ENCODE results near the gene ANKRD34B.

ANKRD34B gene

GRCh38 chr5:80569961-80570786, at the start of gene ANKRD34B:
TSS of gene ANKRD34B (minus strand) at chr5:80570280. CDS start at chr5:80560019, 10,261 bp downstream.
- no peak for DNase-seq (ENCODE audit: insufficient read length, low spot score)
- FAIRE-seq = no peak
- no peak for TF ChIP-seq POLR2A (IDR thresholded peaks at IDR 0.05; ENCODE audit: low read depth, low read length)

GRCh38 chr5:80619086-80619485, 49.0 kb upstream of the ANKRD34B start:
- no peak for DNase-seq (ENCODE audit: insufficient read length, low spot score)
- FAIRE-seq = no peak
- TF ChIP-seq POLR2A (IDR thresholded peaks at IDR 0.05; ENCODE audit: low read depth, low read length) = no peak

- FAIRE-seq (no peak), DNase-seq (ENCODE audit: insufficient read length, low spot score) (no peak)
- TF ChIP-seq POLR2A (IDR thresholded peaks at IDR 0.05; ENCODE audit: low read depth, low read length) = no peak
Observed at GRCh38 chr5:80618438-80618837, 48.4 kb upstream of the ANKRD34B start.

- DNase-seq (ENCODE audit: insufficient read length, low spot score) (no peak), FAIRE-seq (no peak)
- TF ChIP-seq POLR2A (IDR thresholded peaks at IDR 0.05; ENCODE audit: low read depth, low read length) = no peak
Observed at GRCh38 chr5:80615266-80615914, 45.3 kb upstream of the ANKRD34B start.

GRCh38 chr5:80609692-80610091, 39.6 kb upstream of the ANKRD34B start:
- no peak for DNase-seq (ENCODE audit: insufficient read length, low spot score)
- no peak for TF ChIP-seq POLR2A (IDR thresholded peaks at IDR 0.05; ENCODE audit: low read depth, low read length)
- FAIRE-seq = no peak

- FAIRE-seq (no peak), DNase-seq (ENCODE audit: insufficient read length, low spot score) (no peak)
- TF ChIP-seq POLR2A (IDR thresholded peaks at IDR 0.05; ENCODE audit: low read depth, low read length) = no peak
Observed at GRCh38 chr5:80608731-80609130, 38.7 kb upstream of the ANKRD34B start.

GRCh38 chr5:80607832-80608231, 37.8 kb upstream of the ANKRD34B start:
- no peak for TF ChIP-seq POLR2A (IDR thresholded peaks at IDR 0.05; ENCODE audit: low read depth, low read length)
- FAIRE-seq (no peak), DNase-seq (ENCODE audit: insufficient read length, low spot score) (no peak)

GRCh38 chr5:80607343-80607742, 37.3 kb upstream of the ANKRD34B start:
- DNase-seq (ENCODE audit: insufficient read length, low spot score) (no peak), FAIRE-seq (no peak)
- no peak for TF ChIP-seq POLR2A (IDR thresholded peaks at IDR 0.05; ENCODE audit: low read depth, low read length)

GRCh38 chr5:80600943-80601693, 31.0 kb upstream of the ANKRD34B start:
- no peak for FAIRE-seq
- no peak for TF ChIP-seq POLR2A (IDR thresholded peaks at IDR 0.05; ENCODE audit: low read depth, low read length)

GRCh38 chr5:80597500-80597899, 27.4 kb upstream of the ANKRD34B start:
- no peak for TF ChIP-seq POLR2A (IDR thresholded peaks at IDR 0.05; ENCODE audit: low read depth, low read length)
- DNase-seq (ENCODE audit: insufficient read length, low spot score) = no peak
- no peak for FAIRE-seq

More at GRCh38 chr5:80600943-80601693, 31.0 kb upstream of the ANKRD34B start:
- no peak for DNase-seq (ENCODE audit: insufficient read length, low spot score)

GRCh38 chr5:80594810-80595209, 24.7 kb upstream of the ANKRD34B start:
- no peak for TF ChIP-seq POLR2A (IDR thresholded peaks at IDR 0.05; ENCODE audit: low read depth, low read length)
- FAIRE-seq (no peak), DNase-seq (ENCODE audit: insufficient read length, low spot score) (no peak)

GRCh38 chr5:80592761-80593160, 22.7 kb upstream of the ANKRD34B start:
- DNase-seq (ENCODE audit: insufficient read length, low spot score) (no peak), FAIRE-seq (no peak)
- no peak for TF ChIP-seq POLR2A (IDR thresholded peaks at IDR 0.05; ENCODE audit: low read depth, low read length)

- DNase-seq (ENCODE audit: insufficient read length, low spot score) (no peak), FAIRE-seq (no peak)
- TF ChIP-seq POLR2A (IDR thresholded peaks at IDR 0.05; ENCODE audit: low read depth, low read length) = no peak
Observed at GRCh38 chr5:80592105-80592504, 22.0 kb upstream of the ANKRD34B start.

- FAIRE-seq = no peak
- no peak for TF ChIP-seq POLR2A (IDR thresholded peaks at IDR 0.05; ENCODE audit: low read depth, low read length)
- no peak for DNase-seq (ENCODE audit: insufficient read length, low spot score)
Observed at GRCh38 chr5:80591352-80591751, 21.3 kb upstream of the ANKRD34B start.

Measured in H54 (cell line).